GM12878 (cell line): ENCODE measurements around the gene MMP3. TPM values are rescaled to one million over a fixed set of nuclear protein-coding genes. Genes with fewer than 3 reads are reported as not detected.

ENCODE experiments used
- ATAC-seq: fragments of 200-7000 bp; cut with Tn5 transposase; 3 replicates; pipeline ENCODE4 v1.9.1; 2020; ENCODE audit warnings: mild to moderate bottlenecking, moderate library complexity
- BruUV-seq: library from RNA; stranded (reverse); fragments of 400-500 nt; replicated peaks from 2 replicates; lab custom pipeline; 2021; lab: Mats Ljungman, UMichigan
- CTCF ChIA-PET: fragments of 300-600 bp; sonication (Branson Sonifier 250); formaldehyde crosslinking; extraction: SDS; loops from one replicate; lab custom pipeline; 2021; ENCODE audit warnings: inconsistent platforms; lab: Yijun Ruan, JAX
- POLR2A ChIA-PET: fragments of 350-600 bp; formaldehyde crosslinking; extraction: SDS; loops from one replicate; lab custom pipeline; 2021; ENCODE audit warnings: inconsistent platforms; lab: Charles Lee
- RAD21 ChIA-PET: fragments of 300-600 bp; sonication (Branson Sonifier 250); formaldehyde crosslinking; loops from one replicate; lab custom pipeline; 2023; ENCODE audit warnings: antibody characterized with exemption; ENCODE audit not compliant: unreplicated experiment; lab: Charles Lee
- SMC1A ChIA-PET: fragments of 300-600 bp; sonication (Branson Sonifier 250); formaldehyde crosslinking; loops from one replicate; lab custom pipeline; 2023; ENCODE audit not compliant: unreplicated experiment, uncharacterized antibody; lab: Charles Lee
- DNase-seq: peaks from one replicate; pipeline ENCODE4 v3.0.0-alpha.2; 2011; ENCODE audit warnings: low read depth, low spot score
- FAIRE-seq: peaks from 3 replicates; lab custom pipeline; 2011; peaks lifted over from hg19 to GRCh38; lab: Jason Lieb, UNC
- H2AFZ ChIP-seq: 2 replicates; pipeline ENCODE4 v1.6.0; 2011; ENCODE audit warnings: low read depth, low read length, control low read depth; ENCODE audit not compliant: control insufficient read depth
- H3K27ac ChIP-seq: 2 replicates; pipeline ENCODE4 v1.5.1; 2011; ENCODE audit warnings: control low read depth; ENCODE audit not compliant: control insufficient read depth, insufficient read depth
- H3K27me3 ChIP-seq, 2 experiments: replicated peaks in 1 of 2; 2 replicates each; pipeline versions ENCODE4 v1.6.0 to v1.6.1; 2011; ENCODE audit warnings: low read length in 1 of 2; ENCODE audit not compliant: control insufficient read depth in 2 of 2, insufficient read depth in 2 of 2
- H3K36me3 ChIP-seq, 2 experiments: 2 replicates each; pipeline ENCODE4 v1.5.1; 2011; ENCODE audit warnings: low read length in 1 of 2; ENCODE audit not compliant: control insufficient read depth in 2 of 2, insufficient read depth in 2 of 2
- H3K4me1 ChIP-seq: 2 replicates; pipeline ENCODE4 v1.6.1; 2011; ENCODE audit warnings: mild to moderate bottlenecking, low read length, moderate library complexity, mixed read lengths; ENCODE audit not compliant: control insufficient read depth, insufficient read depth
- H3K4me2 ChIP-seq: 2 replicates; pipeline ENCODE4 v1.6.0; 2011; ENCODE audit warnings: control low read depth; ENCODE audit not compliant: control insufficient read depth, insufficient read depth
- H3K4me3 ChIP-seq: fragments of 200-600 bp; sonication (generic); 2 replicates; pipeline ENCODE4 v1.5.1; 2016
- H3K79me2 ChIP-seq: 2 replicates; pipeline ENCODE4 v1.6.0; 2011; ENCODE audit warnings: low read length; ENCODE audit not compliant: control insufficient read depth, insufficient read depth
- H3K9ac ChIP-seq: 2 replicates; pipeline ENCODE4 v1.8.0; 2011; ENCODE audit warnings: low read length, control low read depth, mixed read lengths; ENCODE audit not compliant: control insufficient read depth, insufficient read depth
- H3K9me3 ChIP-seq: replicated peaks from 3 replicates; pipeline ENCODE4 v1.5.1; 2011; ENCODE audit warnings: mild to moderate bottlenecking, low read length; ENCODE audit not compliant: control insufficient read depth, insufficient read depth
- H4K20me1 ChIP-seq: 2 replicates; pipeline ENCODE4 v1.6.0; 2011; ENCODE audit not compliant: control insufficient read depth, insufficient read depth
- BCL11A ChIP-seq: IDR thresholded peaks from 2 replicates; pipeline ENCODE4 v1.6.1; 2011; ENCODE audit warnings: low read depth, low read length
- EGR1 ChIP-seq, 2 experiments: IDR thresholded peaks; 1 replicate in 1 of 2; 2 replicates in 1 of 2; pipeline ENCODE4 v1.6.1; 2011 to 2012; ENCODE audit warnings: low read depth in 2 of 2, low read length in 2 of 2, borderline replicate concordance in 1 of 2, mild to moderate bottlenecking in 1 of 2, moderate library complexity in 1 of 2
- GABPA ChIP-seq: IDR thresholded peaks from 2 replicates; pipeline ENCODE4 v1.6.1; 2014; ENCODE audit warnings: antibody characterized with exemption, low read depth, mild to moderate bottlenecking, inconsistent platforms
- HDAC2 ChIP-seq: fragments of 200-600 bp; sonication (generic); IDR thresholded peaks from 2 replicates; pipeline ENCODE4 v1.6.1; 2017
- MYB ChIP-seq: fragments of 150-350 bp; IDR thresholded peaks from 2 replicates; pipeline ENCODE4 v1.6.1; 2014; ENCODE audit warnings: mild to moderate bottlenecking, low read depth, low read length, borderline replicate concordance
- NR2C2 ChIP-seq: IDR thresholded peaks from 2 replicates; pipeline ENCODE4 v1.6.1; 2011; ENCODE audit warnings: borderline replicate concordance, low read depth; ENCODE audit not compliant: control insufficient read depth, insufficient read length
- NR2F1 ChIP-seq: fragments of 450-650 bp; conservative IDR thresholded peaks from 2 replicates; pipeline ENCODE4 v1.6.1; 2017; ENCODE audit warnings: mild to moderate bottlenecking
- NRF1 ChIP-seq: conservative IDR thresholded peaks from 2 replicates; pipeline ENCODE4 v1.6.1; 2011; ENCODE audit warnings: mild to moderate bottlenecking, low read depth, low read length, improper control_type of control experiment
- PML ChIP-seq: IDR thresholded peaks from 2 replicates; pipeline ENCODE4 v1.6.1; 2012; ENCODE audit warnings: low read length, inconsistent platforms
- SMAD5 ChIP-seq: IDR thresholded peaks from 2 replicates; pipeline ENCODE4 v1.6.1; 2016; ENCODE audit warnings: antibody characterized with exemption, low read depth
- SMC3 ChIP-seq: IDR thresholded peaks from 2 replicates; pipeline ENCODE4 v1.6.1; 2011; ENCODE audit warnings: low read length, improper control_type of control experiment, borderline replicate concordance
- SREBF1 ChIP-seq: IDR thresholded peaks from 2 replicates; pipeline ENCODE4 v1.6.1; 2012; ENCODE audit warnings: mild to moderate bottlenecking, low read length
- TBL1XR1 ChIP-seq: IDR thresholded peaks from 2 replicates; pipeline ENCODE4 v1.6.1; 2012; ENCODE audit warnings: low read depth, low read length, improper control_type of control experiment
- USF1 ChIP-seq: IDR thresholded peaks from 2 replicates; pipeline ENCODE4 v1.6.1; 2011; ENCODE audit warnings: borderline replicate concordance, low read depth, mild to moderate bottlenecking, moderate library complexity, mixed read lengths, low read length; ENCODE audit not compliant: insufficient read depth; ENCODE audit errors: extremely low read length
- WRNIP1 ChIP-seq: IDR thresholded peaks from 2 replicates; pipeline ENCODE4 v1.6.1; 2011; ENCODE audit warnings: low read depth, low read length, improper control_type of control experiment, borderline replicate concordance
- ZBED1 ChIP-seq: IDR thresholded peaks from 2 replicates; pipeline ENCODE4 v1.6.1; 2016; ENCODE audit warnings: borderline replicate concordance
- ZBTB40 ChIP-seq: fragments of 450-650 bp; IDR thresholded peaks from 2 replicates; pipeline ENCODE4 v1.6.1; 2016; ENCODE audit warnings: mild to moderate bottlenecking, moderate library complexity, borderline replicate concordance
- ZNF622 ChIP-seq: fragments of 450-650 bp; IDR thresholded peaks from 2 replicates; pipeline ENCODE4 v1.6.1; 2017; ENCODE audit warnings: mild to moderate bottlenecking, inconsistent platforms
- ZSCAN29 ChIP-seq: fragments of 450-650 bp; IDR thresholded peaks from 2 replicates; pipeline ENCODE4 v1.6.1; 2017; ENCODE audit warnings: mild to moderate bottlenecking, moderate library complexity
- WGBS: methylation state at CpG from one replicate; pipeline ENCODE4 v1.1.6; 2016; ENCODE audit warnings: low lambda C conversion rate; ENCODE audit not compliant: insufficient replicate concordance, insufficient coverage; ENCODE audit errors: missing lambda C conversion rate; 5-methylcytosine and 5-hydroxymethylcytosine counted together
- in situ Hi-C: fragments of 300-500 bp; cut with MboI; formaldehyde crosslinking; loops from 9 replicates; pipeline ENCODE4 v1.14.3; 2018; ENCODE audit warnings: mixed read lengths
- intact Hi-C: fragments of 100-400 bp; cut with micrococcal nuclease; formaldehyde crosslinking; loops from one replicate; pipeline ENCODE4 v1.14.2; 2022; ENCODE audit not compliant: unreplicated experiment
- polyA plus RNA-seq, 11 experiments: library from polyadenylated mRNA; depleted of rRNA in 4 of 11; unstranded in 6 of 11; stranded (reverse) in 5 of 11; fragments of >200 nt; fragmentation: Nextera tagmentation in 4 of 11; fragmentation: Illumina TruSeq in 1 of 11; extraction: Ambion mirVana in 4 of 11; extraction: Trizol in 1 of 11; gene quantifications; 1 replicate in 1 of 11; 2 replicates in 10 of 11; pipeline versions ENCODE4 v1.2.1 to v1.2.3, GENCODE V29; 2011 to 2016; ENCODE audit warnings: inconsistent platforms in 2 of 11, missing spikeins in 2 of 11, low read depth in 1 of 11
- total RNA-seq, 4 experiments: library from RNA; depleted of rRNA in 3 of 4; stranded (reverse); fragments of >200 nt in 3 of 4; fragmentation: Illumina TruSeq in 1 of 4; extraction: Trizol in 1 of 4; gene quantifications; 2 replicates each; pipeline versions ENCODE4 v1.2.1 to v1.2.3, GENCODE V29; 2013 to 2021

Gene MMP3
- total and polyA plus RNA-seq, 10 of the 15 experiments (the other 5 are each of a cell fraction or from before 2014, with no cell fraction given): 0.02 to 1.2 TPM; not detected in 8

DNA sequence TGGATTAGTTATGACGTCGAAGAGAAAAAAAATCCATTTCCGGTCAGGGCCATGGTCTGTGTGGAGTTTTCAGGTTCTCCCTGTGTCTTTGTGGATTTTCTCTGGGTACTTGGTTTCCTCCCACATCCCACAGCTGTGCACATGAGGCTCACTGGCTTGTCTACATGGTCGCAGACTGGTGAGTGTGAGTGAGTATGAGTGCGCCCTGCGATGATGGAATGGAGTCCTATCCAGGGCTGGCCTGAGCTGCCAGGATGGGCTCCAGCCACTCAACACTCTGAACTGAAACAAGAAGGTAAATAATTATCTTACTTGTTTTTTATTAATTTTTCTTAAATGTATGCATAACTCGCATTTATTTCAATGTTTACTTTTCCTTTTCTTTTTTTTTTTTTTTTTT, 10.8 kb downstream of the MMP3 start:
- ChIA-PET RAD21 (no interaction called here), SMC1A (interaction anchor here (0.8 to 3.8 kb wide), 3 partner anchors 18 to 109 kb away, joined by 3 to 28 read pairs (median 3); no protein-coding TSS in a partner anchor), POLR2A (no interaction called here), CTCF (interaction anchor here (1.6 to 6.0 kb wide), 2 partner anchors 82 to 108 kb away, joined by 5 to 53 read pairs; no protein-coding TSS in a partner anchor)
- Histone ChIP-seq H3K27me3 (peaks cover 0 to 9% of the 10 kb centered on the region in 2 experiments; a peak in 2 of 4 replicates), H3K27ac (no peak overlapping the region), H3K79me2 (no peaks in the 10 kb centered on the region), H3K9ac (no peak overlapping the region), H3K9me3 (no peaks in the 10 kb centered on the region), H3K4me1 (no peaks in the 10 kb centered on the region), H4K20me1 (no peaks in the 10 kb centered on the region), H3K36me3 (no peaks in the 10 kb centered on the region), H2AFZ (no peak overlapping the region), H3K4me2 (no peak overlapping the region), H3K4me3 (no peak overlapping the region)
- 49% methylated on average over 7 of the region's 7 CpGs for WGBS
- DNase-seq (no peak), FAIRE-seq (no peak), ATAC-seq (no peak)
- in situ Hi-C loops: no loop called here
- TF ChIP-seq EGR1 (IDR thresholded peaks at IDR 0.05; ENCODE audit: borderline replicate concordance in 1 of 2, low read depth in 2 of 2, low read length in 2 of 2): no peak
- no peak for TF ChIP-seq WRNIP1
- TF ChIP-seq TBL1XR1: no peak
- no peak for TF ChIP-seq NR2C2
- TF ChIP-seq SREBF1: no peak
- no peak for TF ChIP-seq ZSCAN29
- no peak for TF ChIP-seq GABPA
- no peak for TF ChIP-seq SMAD5
- no peak for TF ChIP-seq ZBTB40
- TF ChIP-seq SMC3: no peak
- TF ChIP-seq BCL11A: no peak
- TF ChIP-seq HDAC2: no peak
- TF ChIP-seq PML: no peak
- TF ChIP-seq MYB: no peak
- TF ChIP-seq ZNF622: no peak
- TF ChIP-seq ZBED1: no peak
- TF ChIP-seq NR2F1: no peak
- no peak for TF ChIP-seq USF1
- TF ChIP-seq NRF1: no peak
- no TSS peak for BruUV-seq
- intact Hi-C loops: no loop called here
